ENCODE data around the gene PGAP1.

- TF ChIP-seq USF2 (IDR thresholded peaks at IDR 0.05; ENCODE audit: low read length) (no peak), CTCF (IDR thresholded peaks at IDR 0.05; ENCODE audit: control extremely low read depth in 1 of 3, insufficient read depth in 1 of 3, low read depth in 1 of 3, low read length in 3 of 3) (no peak), POLR2AphosphoS5 (IDR thresholded peaks at IDR 0.05; ENCODE audit: low read depth, low read length) (no peak), GABPA (IDR thresholded peaks at IDR 0.05; ENCODE audit: borderline replicate concordance, insufficient read depth, low read length) (no peak), MAFK (IDR thresholded peaks at IDR 0.05; ENCODE audit: low read depth, low read length) (no peak), SP1 (IDR thresholded peaks at IDR 0.05; ENCODE audit: low read depth, low read length) (no peak), CEBPB (IDR thresholded peaks at IDR 0.05; ENCODE audit: low read depth, low read length) (no peak), EZH2 (IDR thresholded peaks at IDR 0.05; ENCODE audit: low read depth, low read length, severe bottlenecking) (no peak), RAD21 (IDR thresholded peaks at IDR 0.05 in 1 of 2, conservative IDR thresholded peaks at IDR 0.05 in 1 of 2; ENCODE audit: low read depth in 2 of 2, low read length in 2 of 2) (no peak)
These were observed 26.5 kb downstream of the PGAP1 start for GRCh38 chr2:196899976-196900375.

Measured in H1 (cell line).